ENCODE data around the gene RNF26. TPM values are rescaled to one million over a fixed set of nuclear protein-coding genes. Genes with fewer than 3 reads are reported as not detected.

Gene RNF26
- total and polyA plus RNA-seq, 2 of the 13 experiments (the other 11 are each of a cell fraction or from before 2014, with no cell fraction given), result 11.9 to 26.3 TPM

GRCh38 chr11:119376197-119376847 lies 42.0 kb downstream of the RNF26 start (continued):
- TF ChIP-seq ZNF280D (CRISPR knock-in tag; IDR thresholded peaks at IDR 0.05), result no peak
- no peak for TF ChIP-seq SNRNP70 (IDR thresholded peaks at IDR 0.05; ENCODE audit: low read depth, low read length)
- TF ChIP-seq IKZF4 (CRISPR knock-in tag; IDR thresholded peaks at IDR 0.05; ENCODE audit: borderline replicate concordance, low read depth, not compliant biosample characterization), result no peak
- TF ChIP-seq BATF2 (CRISPR knock-in tag; IDR thresholded peaks at IDR 0.05), result no peak
- TF ChIP-seq HMG20B (CRISPR knock-in tag; conservative IDR thresholded peaks at IDR 0.05), result peak; percentile 55; the same call in 1 of the 2 replicates
- no peak for TF ChIP-seq ZMAT5 (CRISPR knock-in tag; IDR thresholded peaks at IDR 0.05; ENCODE audit: borderline replicate concordance, low read depth)
- 0 out of 2 replicates have a peak, but pooled peaks have one; percentile 29 for TF ChIP-seq ZSCAN9 (CRISPR knock-in tag; IDR thresholded peaks at IDR 0.05; ENCODE audit: borderline replicate concordance)
- TF ChIP-seq ZHX2 (IDR thresholded peaks at IDR 0.05; ENCODE audit: low read depth), result no peak
- no peak for TF ChIP-seq ZHX2 (CRISPR knock-in tag; IDR thresholded peaks at IDR 0.05; ENCODE audit: borderline replicate concordance)
- TF ChIP-seq RELA (CRISPR knock-in tag; IDR thresholded peaks at IDR 0.05), result no peak
- TF ChIP-seq WIZ (CRISPR knock-in tag; IDR thresholded peaks at IDR 0.05), result no peak
- TF ChIP-seq ZNF264 (CRISPR knock-in tag; IDR thresholded peaks at IDR 0.05), result no peak; the same call in 1 of the 2 replicates
- no peak for TF ChIP-seq ZNF484 (CRISPR knock-in tag; IDR thresholded peaks at IDR 0.05; ENCODE audit: borderline replicate concordance, low read depth)
- TF ChIP-seq ZNF776 (CRISPR knock-in tag; IDR thresholded peaks at IDR 0.05), result 0 out of 2 replicates have a peak, but pooled peaks have one; percentile 37
- no peak for TF ChIP-seq ZNF414 (CRISPR knock-in tag; IDR thresholded peaks at IDR 0.05)
- no peak for TF ChIP-seq TAF15 (IDR thresholded peaks at IDR 0.05; ENCODE audit: low read depth, low read length, poor library complexity, severe bottlenecking)
- no peak for TF ChIP-seq ZC3H13 (CRISPR knock-in tag; IDR thresholded peaks at IDR 0.05)
- TF ChIP-seq ZNF615 (CRISPR knock-in tag; IDR thresholded peaks at IDR 0.05; ENCODE audit: borderline replicate concordance), result no peak
